ENCODE results near the gene IL11.

- TF ChIP-seq, protein P1, sequence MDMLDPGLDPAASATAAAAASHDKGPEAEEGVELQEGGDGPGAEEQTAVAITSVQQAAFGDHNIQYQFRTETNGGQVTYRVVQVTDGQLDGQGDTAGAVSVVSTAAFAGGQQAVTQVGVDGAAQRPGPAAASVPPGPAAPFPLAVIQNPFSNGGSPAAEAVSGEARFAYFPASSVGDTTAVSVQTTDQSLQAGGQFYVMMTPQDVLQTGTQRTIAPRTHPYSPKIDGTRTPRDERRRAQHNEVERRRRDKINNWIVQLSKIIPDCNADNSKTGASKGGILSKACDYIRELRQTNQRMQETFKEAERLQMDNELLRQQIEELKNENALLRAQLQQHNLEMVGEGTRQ (IDR thresholded peaks at IDR 0.05; ENCODE audit: low read depth, low read length) = no peak
- TF ChIP-seq, protein P1 (CRISPR knock-in tag; IDR thresholded peaks at IDR 0.05; ENCODE audit: borderline replicate concordance) = no peak
- TF ChIP-seq, protein P2, sequence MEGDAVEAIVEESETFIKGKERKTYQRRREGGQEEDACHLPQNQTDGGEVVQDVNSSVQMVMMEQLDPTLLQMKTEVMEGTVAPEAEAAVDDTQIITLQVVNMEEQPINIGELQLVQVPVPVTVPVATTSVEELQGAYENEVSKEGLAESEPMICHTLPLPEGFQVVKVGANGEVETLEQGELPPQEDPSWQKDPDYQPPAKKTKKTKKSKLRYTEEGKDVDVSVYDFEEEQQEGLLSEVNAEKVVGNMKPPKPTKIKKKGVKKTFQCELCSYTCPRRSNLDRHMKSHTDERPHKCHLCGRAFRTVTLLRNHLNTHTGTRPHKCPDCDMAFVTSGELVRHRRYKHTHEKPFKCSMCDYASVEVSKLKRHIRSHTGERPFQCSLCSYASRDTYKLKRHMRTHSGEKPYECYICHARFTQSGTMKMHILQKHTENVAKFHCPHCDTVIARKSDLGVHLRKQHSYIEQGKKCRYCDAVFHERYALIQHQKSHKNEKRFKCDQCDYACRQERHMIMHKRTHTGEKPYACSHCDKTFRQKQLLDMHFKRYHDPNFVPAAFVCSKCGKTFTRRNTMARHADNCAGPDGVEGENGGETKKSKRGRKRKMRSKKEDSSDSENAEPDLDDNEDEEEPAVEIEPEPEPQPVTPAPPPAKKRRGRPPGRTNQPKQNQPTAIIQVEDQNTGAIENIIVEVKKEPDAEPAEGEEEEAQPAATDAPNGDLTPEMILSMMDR (CRISPR knock-in tag; IDR thresholded peaks at IDR 0.05) = no peak
- TF ChIP-seq TCF7 (IDR thresholded peaks at IDR 0.05; ENCODE audit: low read depth) = no peak
- no peak for TF ChIP-seq PHF8 (CRISPR knock-in tag; IDR thresholded peaks at IDR 0.05)
- TF ChIP-seq ZNF510 (CRISPR knock-in tag; IDR thresholded peaks at IDR 0.05; ENCODE audit: low read depth) = no peak
- no peak for TF ChIP-seq NR2C2 (CRISPR knock-in tag; IDR thresholded peaks at IDR 0.05; ENCODE audit: borderline replicate concordance)
- no peak for TF ChIP-seq PAWR (CRISPR knock-in tag; IDR thresholded peaks at IDR 0.05; ENCODE audit: borderline replicate concordance)
- TF ChIP-seq, protein P3, sequence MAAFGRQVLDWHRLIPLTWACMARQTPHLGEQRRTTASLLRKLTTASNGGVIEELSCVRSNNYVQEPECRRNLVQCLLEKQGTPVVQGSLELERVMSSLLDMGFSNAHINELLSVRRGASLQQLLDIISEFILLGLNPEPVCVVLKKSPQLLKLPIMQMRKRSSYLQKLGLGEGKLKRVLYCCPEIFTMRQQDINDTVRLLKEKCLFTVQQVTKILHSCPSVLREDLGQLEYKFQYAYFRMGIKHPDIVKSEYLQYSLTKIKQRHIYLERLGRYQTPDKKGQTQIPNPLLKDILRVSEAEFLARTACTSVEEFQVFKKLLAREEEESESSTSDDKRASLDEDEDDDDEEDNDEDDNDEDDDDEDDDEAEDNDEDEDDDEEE (CRISPR knock-in tag; IDR thresholded peaks at IDR 0.05) = no peak
- TF ChIP-seq JUN (CRISPR knock-in tag; IDR thresholded peaks at IDR 0.05) = no peak
- TF ChIP-seq ZNF138 (CRISPR knock-in tag; IDR thresholded peaks at IDR 0.05; ENCODE audit: low read depth) = no peak
- TF ChIP-seq ZNF720 (CRISPR knock-in tag; IDR thresholded peaks at IDR 0.05) = no peak
- TF ChIP-seq, protein P4, sequence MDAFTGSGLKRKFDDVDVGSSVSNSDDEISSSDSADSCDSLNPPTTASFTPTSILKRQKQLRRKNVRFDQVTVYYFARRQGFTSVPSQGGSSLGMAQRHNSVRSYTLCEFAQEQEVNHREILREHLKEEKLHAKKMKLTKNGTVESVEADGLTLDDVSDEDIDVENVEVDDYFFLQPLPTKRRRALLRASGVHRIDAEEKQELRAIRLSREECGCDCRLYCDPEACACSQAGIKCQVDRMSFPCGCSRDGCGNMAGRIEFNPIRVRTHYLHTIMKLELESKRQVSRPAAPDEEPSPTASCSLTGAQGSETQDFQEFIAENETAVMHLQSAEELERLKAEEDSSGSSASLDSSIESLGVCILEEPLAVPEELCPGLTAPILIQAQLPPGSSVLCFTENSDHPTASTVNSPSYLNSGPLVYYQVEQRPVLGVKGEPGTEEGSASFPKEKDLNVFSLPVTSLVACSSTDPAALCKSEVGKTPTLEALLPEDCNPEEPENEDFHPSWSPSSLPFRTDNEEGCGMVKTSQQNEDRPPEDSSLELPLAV (CRISPR knock-in tag; conservative IDR thresholded peaks at IDR 0.05; ENCODE audit: low read depth) = no peak
These were observed 14.1 kb upstream of the IL11 start, which contains the start of gene TMEM238 for GRCh38 chr19:55384131-55384919.
